H7 (cell line): Measurements from ENCODE around the gene INO80E. TPM values are rescaled to one million over a fixed set of nuclear protein-coding genes. Genes with fewer than 3 reads are reported as not detected.
"Not testable (repeated sequence)": the region's sequence is repeated elsewhere in the genome, so short reads cannot be mapped to it uniquely, and the experiment has no call there.

Experiments used
- DNase-seq: peaks from one replicate; pipeline ENCODE4 v3.0.0; 2012
- H3K27me3 ChIP-seq: 2 replicates; pipeline ENCODE4 v1.6.0; 2011; ENCODE audit warnings: mild to moderate bottlenecking, low read length; ENCODE audit not compliant: control insufficient read depth, insufficient read depth
- H3K36me3 ChIP-seq: replicated peaks from 2 replicates; pipeline ENCODE4 v1.5.1; 2011; ENCODE audit warnings: low read length; ENCODE audit not compliant: control insufficient read depth, insufficient read depth
- H3K4me3 ChIP-seq: 2 replicates; pipeline ENCODE4 v1.5.1; 2011; ENCODE audit warnings: low read depth, mild to moderate bottlenecking, control low read depth, low read length, moderate library complexity; ENCODE audit not compliant: insufficient read depth
- total RNA-seq: library from RNA; depleted of rRNA; stranded (reverse); fragments of >200 nt; shearing (Covaris generic); gene quantifications from 2 replicates; pipeline ENCODE4 v1.2.3, GENCODE V29; 2014

The INO80E gene
- total RNA-seq, 1 experiment from 2014 or later, result 91.9 TPM

DNA sequence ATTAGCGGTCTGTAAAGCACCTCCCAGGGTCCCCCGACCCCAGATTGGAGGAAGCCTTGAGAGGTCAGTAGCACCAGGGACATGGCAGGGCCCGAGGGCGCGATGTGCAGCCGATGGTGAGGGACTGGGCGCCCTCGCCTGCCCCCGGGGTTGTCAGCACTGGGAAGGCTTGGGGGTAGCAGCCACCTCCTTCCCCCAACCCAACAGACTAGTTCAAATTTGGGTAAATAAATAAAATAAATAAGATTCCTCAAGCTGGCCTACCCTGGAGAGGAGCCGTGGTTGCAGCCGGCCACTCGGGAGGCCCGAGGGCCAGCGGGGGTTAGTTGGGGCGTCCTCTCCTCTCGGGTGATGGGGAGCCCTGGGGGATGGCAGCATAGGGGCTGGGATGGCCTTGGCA is 28.4 kb downstream of the INO80E start:
- DNase-seq, result no peak
- H3K27me3 ChIP-seq, result no peaks in the 10 kb centered on the region; the same call in 1 of the 2 replicates

DNA sequence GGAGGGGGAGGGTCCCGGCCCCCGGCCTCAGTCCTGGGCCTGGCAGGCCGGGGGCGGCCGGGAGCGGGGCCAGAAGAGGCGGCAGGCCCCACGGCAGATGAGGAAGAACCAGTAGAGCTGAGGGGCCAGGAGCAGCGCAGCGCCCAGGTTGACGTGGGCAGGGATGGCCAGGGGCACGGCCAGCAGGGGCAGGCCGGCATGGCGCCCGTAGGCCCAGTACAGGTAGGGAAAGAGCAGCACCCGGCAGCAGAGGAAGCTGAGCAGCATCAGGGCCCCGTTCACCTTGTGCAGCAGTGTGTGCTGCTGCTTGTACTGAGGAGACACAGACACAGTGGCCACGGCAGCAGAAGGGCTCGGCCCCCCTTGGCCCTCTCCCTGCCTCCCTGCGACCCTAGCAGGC is 29.1 kb downstream of the INO80E start:
- Histone ChIP-seq H3K4me3 (no peak overlapping the region), H3K36me3 (no peaks in the 10 kb centered on the region), H3K27me3 (peaks cover 5% of the 10 kb centered on the region; the same call in 1 of the 2 replicates)
- no peak for DNase-seq

More for the DNA sequence above, 28.4 kb downstream of the INO80E start:
- H3K36me3 ChIP-seq, result no peaks in the 10 kb centered on the region
- H3K4me3 ChIP-seq, result no peak overlapping the region

DNA sequence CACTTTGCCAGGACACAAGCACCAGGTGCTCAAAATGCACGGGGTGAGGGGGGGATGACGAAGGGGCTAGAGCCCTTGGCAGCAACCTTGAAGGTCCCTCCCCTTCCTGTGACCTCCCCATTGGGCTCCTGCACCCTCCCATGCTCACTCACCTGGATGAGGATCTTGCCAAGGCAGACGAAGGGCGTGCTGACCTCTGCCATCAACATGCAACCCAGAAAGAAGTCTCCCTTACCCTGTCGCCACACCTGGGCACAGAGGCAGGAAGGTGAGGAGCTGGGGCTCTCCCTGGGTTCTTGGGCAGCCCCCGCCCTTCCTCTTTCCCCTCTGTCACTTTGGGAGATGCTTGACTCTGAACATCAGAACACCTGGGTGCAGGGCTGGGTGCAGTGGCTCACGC is 29.5 kb downstream of the INO80E start:
- Histone ChIP-seq H3K4me3 (no peak overlapping the region), H3K27me3 (peaks cover 7% of the 10 kb centered on the region; the same call in 1 of the 2 replicates), H3K36me3 (no peaks in the 10 kb centered on the region)
- DNase-seq, result no peak

DNA sequence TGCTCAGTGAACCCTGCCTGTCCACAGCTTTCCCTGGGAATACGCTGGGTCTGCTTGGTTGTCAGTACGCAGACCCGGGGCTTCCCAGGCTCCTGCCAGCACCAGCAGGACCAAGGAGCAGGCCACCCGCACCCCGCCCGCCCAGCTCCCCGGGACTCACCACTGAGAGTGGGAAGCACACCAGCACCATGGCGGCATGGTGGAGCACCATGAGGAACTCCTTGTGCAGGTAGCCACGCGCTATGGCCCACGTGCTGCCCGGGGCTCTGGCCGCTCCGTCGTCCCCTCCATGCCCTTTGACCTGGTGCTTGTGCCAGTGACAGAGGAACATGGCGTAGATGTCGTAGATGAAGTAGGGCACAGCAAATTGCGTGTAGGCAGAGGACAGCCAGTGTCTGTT is 30.4 kb downstream of the INO80E start:
- H3K4me3 ChIP-seq, result no peak overlapping the region
- H3K27me3 ChIP-seq, result peaks cover 10% of the 10 kb centered on the region; the same call in 1 of the 2 replicates
- DNase-seq, result no peak
- no peaks in the 10 kb centered on the region for H3K36me3 ChIP-seq

DNA sequence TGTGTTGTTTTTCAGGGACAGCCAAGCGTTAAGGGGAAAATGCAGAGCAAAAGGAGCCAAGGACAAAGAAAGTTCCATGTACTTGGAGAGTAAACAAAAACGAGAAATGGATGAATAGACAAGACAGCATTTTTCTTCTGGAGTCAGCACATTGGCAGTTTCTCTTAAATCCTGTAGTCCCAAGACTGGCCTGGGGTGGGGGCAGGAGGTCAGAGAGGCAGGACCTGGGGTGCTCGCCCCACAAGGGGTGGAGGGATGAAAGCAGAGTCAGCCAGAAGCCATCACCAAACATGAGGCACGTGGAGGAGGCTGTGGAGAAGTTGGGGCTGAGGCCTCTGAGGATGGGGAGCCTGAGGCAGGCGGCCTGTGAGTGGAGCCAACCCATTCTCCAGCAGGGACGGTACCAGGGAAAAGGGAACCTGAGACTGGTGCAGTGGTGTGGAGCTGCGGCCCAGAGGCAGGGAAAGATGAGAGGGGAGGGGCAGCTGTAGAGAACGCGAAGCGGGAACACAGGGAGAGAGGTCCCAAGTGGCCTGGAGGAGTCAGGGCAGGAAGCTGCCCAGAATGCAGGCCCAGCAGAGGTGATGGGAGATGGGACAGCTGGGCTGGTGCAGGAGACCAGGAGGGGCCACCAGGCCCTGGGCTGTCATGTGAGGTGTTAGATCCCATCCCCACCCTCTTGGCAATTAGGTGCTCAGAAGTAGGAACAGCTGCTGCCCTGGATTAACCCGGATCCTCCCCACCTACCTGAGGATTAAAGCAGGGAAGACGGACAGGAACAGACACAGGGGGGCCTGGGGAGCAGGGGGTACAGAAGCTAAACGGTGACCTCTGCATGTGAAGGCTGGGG is 31.8 kb downstream of the INO80E start:
- Histone ChIP-seq H3K4me3 (no peak overlapping the region), H3K36me3 (no peaks in the 10 kb centered on the region), H3K27me3 (peaks cover 14% of the 10 kb centered on the region)
- peak; percentile 42 for DNase-seq

DNA sequence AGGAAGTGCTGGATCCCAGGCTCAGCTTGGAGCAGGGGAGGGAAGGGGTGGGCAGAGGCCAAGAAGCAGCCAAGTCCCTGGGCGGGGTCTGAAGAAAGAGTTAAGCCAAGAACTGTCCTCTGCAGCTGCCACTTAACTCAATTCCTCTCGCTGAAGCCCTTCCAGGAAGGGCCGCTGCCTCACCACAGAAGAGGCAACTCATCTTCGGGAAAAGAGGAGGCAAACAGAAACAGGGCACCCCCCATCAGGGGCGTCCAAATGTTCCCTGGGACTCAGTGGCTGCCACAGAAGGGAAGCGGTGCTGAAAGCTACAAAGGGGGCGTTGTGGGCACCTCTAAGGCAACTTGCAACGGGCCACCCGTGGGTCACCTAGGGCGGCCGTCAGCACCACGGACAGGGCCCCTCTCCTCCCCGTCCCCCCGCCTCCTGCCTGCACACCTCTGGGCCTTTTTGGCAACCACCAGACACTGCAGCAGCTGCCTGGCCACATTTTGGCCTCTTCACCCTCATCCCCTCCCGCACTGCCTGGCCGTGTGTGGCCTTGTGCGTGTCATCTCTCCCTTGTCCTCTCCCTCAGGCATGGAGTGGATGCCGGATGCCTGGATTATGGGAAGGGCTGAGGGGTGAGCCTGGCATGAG is 32.5 kb downstream of the INO80E start:
- DNase-seq, result peak; percentile 87
- H3K4me3 ChIP-seq, result no peak overlapping the region
- no peaks in the 10 kb centered on the region for H3K36me3 ChIP-seq
- H3K27me3 ChIP-seq, result peaks cover 18% of the 10 kb centered on the region

DNA sequence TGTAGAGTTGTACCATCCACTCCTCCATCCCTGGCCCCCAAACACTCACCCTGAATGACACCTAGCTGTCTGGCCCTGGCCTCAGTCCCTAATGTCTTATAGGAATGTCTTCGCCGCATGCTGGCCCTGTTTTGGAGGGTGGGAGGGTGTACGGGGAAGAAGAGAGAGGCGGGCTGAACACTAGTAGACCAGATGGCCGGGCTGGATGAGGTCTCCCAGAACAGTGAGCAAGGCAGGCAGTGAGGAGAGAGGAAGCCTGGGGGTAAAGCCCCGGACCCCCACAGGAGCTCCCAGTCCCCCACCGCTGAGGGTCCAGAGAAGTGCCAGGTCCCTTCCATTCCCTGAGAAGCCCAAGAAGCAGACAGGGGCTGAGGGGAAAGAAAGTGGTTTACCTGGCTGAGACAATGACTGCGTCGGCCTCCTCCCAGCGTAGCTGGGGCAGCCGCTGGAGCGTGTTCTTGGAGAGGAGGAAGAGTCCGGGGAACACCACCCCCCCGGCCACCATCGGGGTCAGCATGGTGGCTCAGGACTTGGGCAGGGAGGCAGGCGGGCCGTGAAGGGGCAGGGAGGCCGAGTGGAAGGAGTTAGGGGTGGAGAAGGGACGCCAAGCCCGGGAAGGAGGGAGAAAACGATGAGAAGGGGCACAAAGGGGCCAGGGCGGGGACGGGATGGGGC is 34.1 kb downstream of the INO80E start:
- DNase-seq, result peak; percentile 58

DNA sequence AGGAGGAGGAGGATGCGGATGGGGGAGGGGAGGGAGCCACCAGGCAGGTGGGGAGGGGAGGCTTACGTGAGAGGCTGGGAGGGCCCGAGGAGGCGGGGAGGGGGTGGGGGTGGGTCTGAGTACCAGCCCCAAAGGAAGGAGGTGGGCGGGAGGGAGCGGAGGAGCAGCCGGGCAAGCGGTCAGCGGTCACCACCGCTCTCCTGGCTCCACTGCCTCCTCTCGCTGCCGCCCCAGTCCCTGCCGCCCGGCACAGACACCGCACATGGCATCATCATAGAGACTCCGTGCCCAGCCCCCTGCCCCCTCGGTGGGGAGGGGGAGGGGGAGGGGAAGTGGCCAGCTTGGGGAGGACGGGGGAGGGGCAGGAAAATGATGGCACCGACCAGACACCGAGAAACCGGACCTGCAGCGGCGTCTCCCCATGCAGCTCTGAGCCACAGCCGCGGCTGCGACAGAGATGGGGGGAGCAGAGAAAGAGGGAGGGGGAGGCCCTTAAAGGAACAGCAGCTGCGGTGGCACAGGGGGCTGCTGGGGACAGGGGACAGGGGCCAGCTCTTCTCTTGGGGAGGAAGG is 34.9 kb downstream of the INO80E start, which contains the start of gene TLCD3B:
TSS of gene TLCD3B (minus strand) at position 431 of the 573 bp plus-strand sequence. CDS start 744 bp downstream, outside the sequence.
- Histone ChIP-seq H3K4me3 (peak within 1 kb of the TSS; percentile 52), H3K36me3 (no peaks in the 10 kb centered on the region), H3K27me3 (peaks cover 21% of the 10 kb centered on the region)
- peak; percentile 91 for DNase-seq

More for the DNA sequence above, 34.1 kb downstream of the INO80E start:
- no peaks in the 10 kb centered on the region for H3K36me3 ChIP-seq
- H3K4me3 ChIP-seq, result peak overlapping the region; percentile 52
- H3K27me3 ChIP-seq, result peaks cover 19% of the 10 kb centered on the region

DNA sequence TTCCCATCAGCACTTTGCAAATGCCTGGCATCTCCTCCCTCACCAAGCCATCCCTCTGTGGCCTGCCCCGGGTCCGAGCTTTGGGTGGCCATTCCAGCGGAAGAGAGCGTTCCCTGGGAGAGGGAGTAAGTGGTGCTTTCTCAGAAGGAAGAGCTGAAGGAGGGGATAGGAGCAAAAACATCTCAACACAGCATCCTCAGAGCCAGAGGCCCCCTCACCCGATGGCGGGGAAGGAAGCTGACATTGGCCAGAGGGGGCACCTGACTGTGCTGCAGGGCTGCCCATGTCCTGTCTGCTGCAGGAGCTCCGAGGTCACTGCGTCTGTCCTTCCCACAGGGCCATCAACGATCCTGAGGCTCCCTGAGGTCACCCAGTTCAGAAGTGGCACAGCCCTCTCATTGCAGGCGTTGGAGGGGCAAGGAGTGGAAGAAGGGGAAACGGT is 35.5 kb downstream of the INO80E start:
- Histone ChIP-seq H3K36me3 (no peaks in the 10 kb centered on the region), H3K27me3 (peaks cover 21% of the 10 kb centered on the region), H3K4me3 (peak overlapping the region; percentile 52)
- peak; percentile 60 for DNase-seq

DNA sequence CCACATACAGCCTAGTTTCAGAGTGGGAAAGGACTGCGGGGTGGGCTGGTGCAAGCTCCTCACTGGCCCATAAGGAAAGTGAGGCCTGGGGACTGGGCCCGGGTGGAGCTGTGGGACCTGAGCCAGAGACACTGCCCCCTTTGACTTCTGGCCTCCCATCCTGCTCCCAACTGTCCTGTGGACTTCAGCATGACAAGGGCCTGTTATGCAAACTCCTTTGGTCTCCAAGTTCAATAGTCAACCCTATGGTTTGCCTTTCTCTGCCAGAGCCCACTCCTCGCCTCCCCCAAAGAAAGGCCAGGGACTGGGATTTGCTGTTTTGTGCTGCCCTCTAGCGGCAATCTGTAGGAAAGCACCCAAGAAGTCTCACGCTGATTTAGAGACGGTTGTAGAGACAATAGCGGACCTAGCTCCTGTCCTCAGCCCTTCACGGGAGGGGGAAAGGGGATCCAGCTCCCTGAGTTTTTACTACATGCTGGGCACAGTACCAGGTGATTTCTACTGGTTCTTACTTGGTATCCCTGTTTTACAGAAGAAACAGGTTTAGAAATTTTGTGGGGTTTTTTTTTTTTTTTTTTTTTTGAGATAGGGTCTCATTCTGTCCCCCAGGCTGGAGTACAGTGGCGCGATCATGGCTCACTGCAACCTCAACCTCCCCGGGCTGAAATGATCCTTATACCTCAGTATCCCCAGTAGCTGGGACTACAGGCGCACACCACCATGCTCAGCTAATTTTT is 36.2 kb downstream of the INO80E start:
- peaks cover 21% of the 10 kb centered on the region for H3K27me3 ChIP-seq
- peak; percentile 90 for DNase-seq
- H3K36me3 ChIP-seq, result no peaks in the 10 kb centered on the region
- no peak overlapping the region for H3K4me3 ChIP-seq

DNA sequence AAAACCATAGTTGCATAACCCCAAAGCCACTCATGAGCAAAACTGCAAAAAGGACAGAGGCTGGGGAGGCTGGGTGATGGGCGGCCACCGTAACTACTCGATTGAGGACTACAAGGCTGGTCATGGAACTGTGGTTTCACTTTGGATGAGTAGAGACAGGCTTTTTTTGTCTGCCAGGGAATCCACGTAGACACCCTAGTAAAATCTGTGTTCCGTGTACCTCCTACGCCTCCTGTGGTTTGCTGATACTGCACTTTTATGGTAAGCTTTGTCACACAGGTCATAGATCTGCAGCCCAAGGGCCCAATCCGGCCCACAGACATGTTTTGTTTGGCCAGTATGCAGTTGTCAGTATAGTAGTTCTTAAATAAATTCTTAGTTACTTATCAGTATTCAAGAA is 37.2 kb downstream of the INO80E start:
- DNase-seq, result no peak
- Histone ChIP-seq H3K27me3 (peaks cover 21% of the 10 kb centered on the region), H3K4me3 (no peak overlapping the region), H3K36me3 (no peaks in the 10 kb centered on the region)

DNA sequence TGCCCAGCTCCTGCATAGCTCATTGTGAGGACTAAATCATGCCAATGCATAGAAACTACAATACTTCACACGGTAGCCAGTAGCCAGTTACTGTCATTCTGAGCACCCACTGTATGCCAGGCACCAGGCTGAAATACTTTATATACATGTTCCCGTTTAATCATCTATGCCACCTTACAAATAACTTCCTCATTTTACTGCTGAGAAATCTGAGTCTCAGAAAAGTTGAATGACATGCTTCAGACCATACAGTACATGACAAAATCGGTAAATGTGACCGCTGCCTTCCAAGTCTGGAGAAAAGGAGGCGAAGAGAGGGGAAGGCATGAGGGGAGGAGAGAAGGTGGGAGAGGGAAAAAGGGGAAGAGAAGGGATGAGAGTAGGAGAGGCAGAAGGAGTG is 44.2 kb downstream of the INO80E start:
- Histone ChIP-seq H3K4me3 (no peak overlapping the region), H3K36me3 (no peaks in the 10 kb centered on the region), H3K27me3 (peaks cover 1% of the 10 kb centered on the region)
- DNase-seq, result no peak

DNA sequence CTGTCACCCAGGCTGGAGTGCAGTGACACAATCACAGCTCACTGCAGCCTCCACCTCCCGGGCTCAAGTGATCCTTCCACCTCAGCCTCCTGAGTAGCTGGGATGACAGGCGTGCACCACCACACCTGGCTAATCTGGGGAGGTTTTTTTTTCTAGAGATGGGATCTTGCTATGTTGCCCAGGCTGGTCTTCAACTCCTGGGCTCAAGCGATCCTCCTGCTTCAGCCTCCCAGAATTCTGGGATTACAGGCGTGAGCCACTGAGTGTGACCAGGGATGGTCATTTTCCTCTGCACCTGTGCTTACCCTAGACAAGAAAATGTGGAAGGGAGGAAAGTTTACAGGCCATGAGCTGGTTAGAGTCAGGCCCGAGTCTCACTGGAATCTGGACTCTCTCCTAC is 44.6 kb downstream of the INO80E start:
- not testable (repeated sequence) for DNase-seq, H3K36me3 ChIP-seq, H3K4me3 ChIP-seq, H3K27me3 ChIP-seq

DNA sequence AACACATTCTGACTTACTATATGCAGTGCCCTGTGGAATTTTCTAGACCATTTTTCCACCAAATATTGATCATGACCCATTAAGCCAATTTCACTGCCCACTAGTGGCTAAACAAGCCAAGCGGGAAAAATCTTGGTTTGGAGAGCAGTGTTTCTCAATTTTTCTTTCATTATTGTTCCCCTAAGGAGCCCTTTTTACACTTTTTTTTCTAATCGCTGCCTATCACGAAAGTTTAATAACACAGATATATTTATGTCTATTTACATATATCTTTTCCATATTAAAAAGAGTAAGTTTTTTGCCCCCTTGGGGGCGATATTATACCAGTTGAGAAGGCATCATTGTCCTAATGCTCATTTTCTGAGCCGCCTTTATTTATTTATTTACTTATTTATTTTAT is 45.8 kb downstream of the INO80E start:
- no peaks in the 10 kb centered on the region; the same call in 1 of the 2 replicates for H3K27me3 ChIP-seq
- no peaks in the 10 kb centered on the region for H3K36me3 ChIP-seq
- no peak overlapping the region for H3K4me3 ChIP-seq
- DNase-seq, result peak; percentile 25
